Measurements from ENCODE around the gene GFY. TPM values are rescaled to one million over a fixed set of nuclear protein-coding genes. Genes with fewer than 3 reads are reported as not detected.

GFY gene
- total and polyA plus RNA-seq, 10 of the 15 experiments (the other 5 are each of a cell fraction or from before 2014, with no cell fraction given) = 0.05 TPM; not detected in 9

DNA sequence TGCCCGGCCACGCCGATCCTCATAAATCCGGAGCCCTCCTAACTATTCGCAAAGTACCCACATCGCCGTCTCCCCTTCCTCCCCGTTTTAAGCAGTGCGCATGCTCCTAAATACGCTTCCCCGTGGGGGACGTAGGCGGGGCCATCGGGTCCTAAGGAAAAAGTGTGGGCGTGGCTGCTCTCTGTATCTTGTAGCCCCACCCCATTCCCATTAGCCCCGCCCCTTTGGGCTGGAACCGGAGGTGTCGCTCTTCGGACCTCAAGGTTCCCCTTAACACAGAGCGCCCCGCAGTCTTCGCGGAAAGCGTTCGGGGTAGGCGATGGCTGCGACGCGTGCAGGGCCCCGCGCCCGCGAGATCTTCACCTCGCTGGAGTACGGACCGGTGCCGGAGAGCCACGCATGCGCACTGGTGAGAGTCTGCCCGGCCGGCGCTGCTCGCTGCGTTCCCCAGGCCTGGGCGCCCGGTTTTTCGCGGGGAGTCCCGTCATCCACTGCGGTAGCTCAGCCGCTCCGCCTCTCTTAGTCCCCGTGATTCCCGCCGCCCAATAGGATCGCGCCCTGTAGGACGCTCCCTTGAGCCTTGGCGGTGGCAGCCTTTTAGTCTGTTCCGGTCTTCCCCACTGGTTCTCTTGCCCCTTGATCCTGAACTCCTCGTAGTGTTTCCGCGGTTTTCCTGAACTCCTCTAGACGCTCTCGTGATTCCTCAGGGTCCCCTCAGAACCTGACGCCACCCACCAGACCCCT, 28.0 kb downstream of the GFY start, which contains the start of gene ALDH16A1 (continued):
- TF ChIP-seq, protein P1, sequence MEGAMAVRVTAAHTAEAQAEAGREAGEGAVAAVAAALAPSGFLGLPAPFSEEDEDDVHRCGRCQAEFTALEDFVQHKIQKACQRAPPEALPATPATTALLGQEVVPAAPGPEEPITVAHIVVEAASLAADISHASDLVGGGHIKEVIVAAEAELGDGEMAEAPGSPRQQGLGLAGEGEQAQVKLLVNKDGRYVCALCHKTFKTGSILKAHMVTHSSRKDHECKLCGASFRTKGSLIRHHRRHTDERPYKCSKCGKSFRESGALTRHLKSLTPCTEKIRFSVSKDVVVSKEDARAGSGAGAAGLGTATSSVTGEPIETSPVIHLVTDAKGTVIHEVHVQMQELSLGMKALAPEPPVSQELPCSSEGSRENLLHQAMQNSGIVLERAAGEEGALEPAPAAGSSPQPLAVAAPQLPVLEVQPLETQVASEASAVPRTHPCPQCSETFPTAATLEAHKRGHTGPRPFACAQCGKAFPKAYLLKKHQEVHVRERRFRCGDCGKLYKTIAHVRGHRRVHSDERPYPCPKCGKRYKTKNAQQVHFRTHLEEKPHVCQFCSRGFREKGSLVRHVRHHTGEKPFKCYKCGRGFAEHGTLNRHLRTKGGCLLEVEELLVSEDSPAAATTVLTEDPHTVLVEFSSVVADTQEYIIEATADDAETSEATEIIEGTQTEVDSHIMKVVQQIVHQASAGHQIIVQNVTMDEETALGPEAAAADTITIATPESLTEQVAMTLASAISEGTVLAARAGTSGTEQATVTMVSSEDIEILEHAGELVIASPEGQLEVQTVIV (IDR thresholded peaks at IDR 0.05; ENCODE audit: borderline replicate concordance, partially characterized antibody) = peak; percentile 6
- TF ChIP-seq SP1 (IDR thresholded peaks at IDR 0.05; ENCODE audit: low read depth, low read length) (peak; percentile 68), ZBTB4 (CRISPR knock-in tag; IDR thresholded peaks at IDR 0.05) (no peak), SUZ12 (IDR thresholded peaks at IDR 0.05; ENCODE audit: unreplicated experiment) (no peak), NR2F1 (conservative IDR thresholded peaks at IDR 0.05) (peak; percentile 52; the same call in 1 of the 2 replicates), POLR2AphosphoS5 (IDR thresholded peaks at IDR 0.05; ENCODE audit: low read length) (peak; percentile 99), BRCA1 (IDR thresholded peaks at IDR 0.05; ENCODE audit: low read depth, low read length) (peak; percentile 57; the same call in 1 of the 2 replicates), CREB1 (IDR thresholded peaks at IDR 0.05; ENCODE audit: low read depth) (peak; percentile 71), TCF3 (IDR thresholded peaks at IDR 0.05; ENCODE audit: borderline replicate concordance, insufficient read depth, low read depth, low read length) (peak; percentile 49; the same call in 1 of the 2 replicates), SIN3A (IDR thresholded peaks at IDR 0.05; ENCODE audit: low read depth, low read length) (no peak; the same call in 1 of the 2 replicates), KLF5 (IDR thresholded peaks at IDR 0.05; ENCODE audit: partially characterized antibody) (peak; percentile 51), NBN (IDR thresholded peaks at IDR 0.05) (peak; percentile 13; the same call in 1 of the 2 replicates), CBX5 (IDR thresholded peaks at IDR 0.05; ENCODE audit: low read depth) (peak; percentile 78; the same call in 1 of the 2 replicates), EED (IDR thresholded peaks at IDR 0.05; ENCODE audit: low read depth) (no peak), LARP7 (IDR thresholded peaks at IDR 0.05) (peak; percentile 35; the same call in 1 of the 2 replicates), KDM1A (IDR thresholded peaks at IDR 0.05; ENCODE audit: borderline replicate concordance) (0 out of 2 replicates have a peak, but pooled peaks have one; percentile 46), TBL1XR1 (IDR thresholded peaks at IDR 0.05; ENCODE audit: low read depth, low read length) (no peak), NRF1 (conservative IDR thresholded peaks at IDR 0.05; ENCODE audit: low read depth, low read length) (peak; percentile 88), GATAD2B (conservative IDR thresholded peaks at IDR 0.05; ENCODE audit: low read depth) (no peak), E2F8 (IDR thresholded peaks at IDR 0.05; ENCODE audit: low read depth, partially characterized antibody) (no peak), CBX3 (IDR thresholded peaks at IDR 0.05; ENCODE audit: borderline replicate concordance, low read depth) (no peak)
- TF ChIP-seq, protein P2, sequence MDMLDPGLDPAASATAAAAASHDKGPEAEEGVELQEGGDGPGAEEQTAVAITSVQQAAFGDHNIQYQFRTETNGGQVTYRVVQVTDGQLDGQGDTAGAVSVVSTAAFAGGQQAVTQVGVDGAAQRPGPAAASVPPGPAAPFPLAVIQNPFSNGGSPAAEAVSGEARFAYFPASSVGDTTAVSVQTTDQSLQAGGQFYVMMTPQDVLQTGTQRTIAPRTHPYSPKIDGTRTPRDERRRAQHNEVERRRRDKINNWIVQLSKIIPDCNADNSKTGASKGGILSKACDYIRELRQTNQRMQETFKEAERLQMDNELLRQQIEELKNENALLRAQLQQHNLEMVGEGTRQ (IDR thresholded peaks at IDR 0.05; ENCODE audit: borderline replicate concordance, low read depth, low read length) = peak; percentile 79

All from GM12878 (cell line).